H9 (cell line): ENCODE measurements around the gene NKAIN2. TPM values are rescaled to one million over a fixed set of nuclear protein-coding genes. Genes with fewer than 3 reads are reported as not detected.

ENCODE experiments used
- DNase-seq: peaks from one replicate; pipeline ENCODE4 v3.0.0-alpha.2; 2017
- H2AFZ ChIP-seq: one replicate; pipeline ENCODE4 v1.6.1; 2013; ENCODE audit warnings: mild to moderate bottlenecking, low read length, control low read depth, moderate library complexity
- H2AK5ac ChIP-seq: 2 replicates; pipeline ENCODE4 v1.6.1; 2013; ENCODE audit warnings: low read length, control low read depth, mixed read lengths; ENCODE audit not compliant: insufficient read length
- H2BK120ac ChIP-seq: one replicate; pipeline ENCODE4 v1.6.1; 2013; ENCODE audit warnings: low read depth, mild to moderate bottlenecking, low read length, control low read depth, inconsistent platforms; ENCODE audit not compliant: poor library complexity, severe bottlenecking
- H2BK12ac ChIP-seq: 2 replicates; pipeline ENCODE4 v1.6.1; 2013; ENCODE audit warnings: low read length, control low read depth, mixed read lengths, low read depth; ENCODE audit not compliant: insufficient read length
- H2BK15ac ChIP-seq: 2 replicates; pipeline ENCODE4 v1.6.1; 2013; ENCODE audit warnings: low read depth, low read length, control low read depth
- H2BK20ac ChIP-seq: one replicate; pipeline ENCODE4 v1.6.1; 2013; ENCODE audit warnings: low read depth, mild to moderate bottlenecking, low read length, control low read depth, inconsistent platforms; ENCODE audit not compliant: poor library complexity, severe bottlenecking
- H2BK5ac ChIP-seq: 2 replicates; pipeline ENCODE4 v1.6.1; 2013; ENCODE audit warnings: low read length, control low read depth, mixed read lengths; ENCODE audit not compliant: insufficient read length
- H3K14ac ChIP-seq: 2 replicates; pipeline ENCODE4 v1.6.1; 2013; ENCODE audit warnings: low read length, control low read depth; ENCODE audit not compliant: insufficient read depth
- H3K18ac ChIP-seq: 2 replicates; pipeline ENCODE4 v1.6.1; 2013; ENCODE audit warnings: low read depth, mild to moderate bottlenecking, mixed read lengths, low read length, control low read depth; ENCODE audit not compliant: insufficient read length
- H3K23ac ChIP-seq: 2 replicates; pipeline ENCODE4 v1.6.1; 2013; ENCODE audit warnings: low read length, control low read depth, mixed read lengths, low read depth; ENCODE audit not compliant: insufficient read length
- H3K23me2 ChIP-seq: 2 replicates; pipeline ENCODE4 v1.6.1; 2013; ENCODE audit warnings: low read depth, mild to moderate bottlenecking, mixed read lengths, low read length, control low read depth; ENCODE audit not compliant: insufficient read length, poor library complexity, severe bottlenecking
- H3K27ac ChIP-seq: 2 replicates; pipeline ENCODE4 v1.5.1; 2013; ENCODE audit warnings: low read length, control low read depth, mixed read lengths, low read depth; ENCODE audit not compliant: insufficient read length
- H3K27me3 ChIP-seq: 2 replicates; pipeline ENCODE4 v1.6.1; 2013; ENCODE audit warnings: low read length, control low read depth, inconsistent platforms; ENCODE audit not compliant: insufficient read depth
- H3K4ac ChIP-seq: 2 replicates; pipeline ENCODE4 v1.6.1; 2013; ENCODE audit warnings: low read depth, mild to moderate bottlenecking, control low read depth, inconsistent platforms, low read length, moderate library complexity
- H3K4me1 ChIP-seq: 2 replicates; pipeline ENCODE4 v1.6.1; 2013; ENCODE audit warnings: low read length, control low read depth, inconsistent platforms; ENCODE audit not compliant: insufficient read depth
- H3K4me2 ChIP-seq: 2 replicates; pipeline ENCODE4 v1.6.1; 2013; ENCODE audit warnings: low read length, control low read depth, mixed read lengths; ENCODE audit not compliant: insufficient read length, insufficient read depth
- H3K56ac ChIP-seq: 2 replicates; pipeline ENCODE4 v1.6.1; 2013; ENCODE audit warnings: low read depth, mild to moderate bottlenecking, mixed read lengths, low read length, control low read depth; ENCODE audit not compliant: insufficient read length
- H3K79me1 ChIP-seq: 2 replicates; pipeline ENCODE4 v1.6.1; 2013; ENCODE audit warnings: low read depth, mild to moderate bottlenecking, moderate library complexity, low read length, control low read depth, inconsistent platforms; ENCODE audit not compliant: insufficient read depth, poor library complexity, severe bottlenecking
- H3K79me2 ChIP-seq: 2 replicates; pipeline ENCODE4 v1.6.1; 2013; ENCODE audit warnings: low read length, control low read depth, inconsistent platforms; ENCODE audit not compliant: insufficient read depth
- H3K9ac ChIP-seq: 2 replicates; pipeline ENCODE4 v1.6.1; 2013; ENCODE audit warnings: low read length, control low read depth, mixed read lengths; ENCODE audit not compliant: insufficient read length; ENCODE audit errors: extremely low read depth
- H3K9me3 ChIP-seq: one replicate; pipeline ENCODE4 v1.6.1; 2013; ENCODE audit warnings: low read depth, low read length, inconsistent platforms; ENCODE audit not compliant: control insufficient read depth
- H3T11ph ChIP-seq: one replicate; pipeline ENCODE4 v1.6.1; 2013; ENCODE audit warnings: mild to moderate bottlenecking, low read length, control low read depth, inconsistent platforms
- H4K20me1 ChIP-seq: one replicate; pipeline ENCODE4 v1.6.1; 2013; ENCODE audit not compliant: control insufficient read depth, insufficient read length, insufficient read depth
- H4K5ac ChIP-seq: 2 replicates; pipeline ENCODE4 v1.6.1; 2013; ENCODE audit warnings: low read depth, mild to moderate bottlenecking, mixed read lengths, low read length, control low read depth; ENCODE audit not compliant: insufficient read length
- H4K8ac ChIP-seq: replicated peaks from 2 replicates; pipeline ENCODE4 v1.6.1; 2013; ENCODE audit warnings: low read length, control low read depth, mixed read lengths, low read depth; ENCODE audit not compliant: insufficient read length
- H4K91ac ChIP-seq: 2 replicates; pipeline ENCODE4 v1.6.1; 2013; ENCODE audit warnings: low read depth, mild to moderate bottlenecking, moderate library complexity, mixed read lengths, low read length, control low read depth; ENCODE audit not compliant: insufficient read length
- H3K27ac Mint-ChIP-seq, 3 experiments: 2 replicates in 2 of 3; 3 replicates in 1 of 3; pipeline ENCODE4 v1.8.0; 2020 to 2021; ENCODE audit warnings: mixed read lengths in 3 of 3, mild to moderate bottlenecking in 1 of 3, moderate library complexity in 1 of 3
- H3K27me3 Mint-ChIP-seq: 2 replicates; pipeline ENCODE4 v1.8.0; 2021; ENCODE audit warnings: low read depth, mild to moderate bottlenecking, moderate library complexity, mixed read lengths
- H3K36me3 Mint-ChIP-seq, 3 experiments: 2 replicates in 2 of 3; 3 replicates in 1 of 3; pipeline ENCODE4 v1.8.0; 2020 to 2021; ENCODE audit warnings: low read depth in 3 of 3, mixed read lengths in 3 of 3; ENCODE audit not compliant: insufficient read depth in 1 of 3
- H3K4me1 Mint-ChIP-seq, 2 experiments: 2 replicates each; pipeline ENCODE4 v1.8.0; 2020; ENCODE audit warnings: mixed read lengths in 2 of 2
- H3K4me3 Mint-ChIP-seq, 2 experiments: 2 replicates in 1 of 2; 3 replicates in 1 of 2; pipeline ENCODE4 v1.8.0; 2020 to 2021; ENCODE audit warnings: mild to moderate bottlenecking in 2 of 2, mixed read lengths in 2 of 2, moderate library complexity in 1 of 2
- H3K9me3 Mint-ChIP-seq, 2 experiments: 2 replicates in 1 of 2; 3 replicates in 1 of 2; pipeline ENCODE4 v1.8.0; 2020; ENCODE audit warnings: mild to moderate bottlenecking in 2 of 2, mixed read lengths in 2 of 2, moderate library complexity in 1 of 2
- WGBS: extraction: QIAGEN DNeasy Blood & Tissue Kit; methylation state at CpG from one replicate; pipeline ENCODE4 v1.1.7; 2013; ENCODE audit warnings: missing lambda C conversion rate, low lambda C conversion rate, mixed read lengths; ENCODE audit not compliant: insufficient read length; ENCODE audit errors: extremely low coverage; 5-methylcytosine and 5-hydroxymethylcytosine counted together
- total RNA-seq: library from RNA; stranded (reverse); gene quantifications from 2 replicates; pipeline ENCODE4 v1.2.1, GENCODE V29; 2021
- TF ChIP-seq, protein P1 (sequence below): fragments of 200-600 bp; sonication (generic); conservative IDR thresholded peaks from 3 replicates; pipeline ENCODE4 v1.8.0; 2021; ENCODE audit warnings: antibody characterized with exemption, mild to moderate bottlenecking

The NKAIN2 gene
- total RNA-seq, 1 experiment from 2014 or later = 0.17 TPM

- Histone ChIP-seq H2BK20ac (no peak overlapping the region), H3K4ac (no peak overlapping the region), H2BK15ac (no peak overlapping the region), H2AFZ (no peak overlapping the region), H3K9me3 (no peaks in the 10 kb centered on the region), H2BK12ac (no peak overlapping the region), H3K79me2 (no peaks in the 10 kb centered on the region), H3K56ac (no peak overlapping the region), H4K20me1 (no peaks in the 10 kb centered on the region), H3K9ac (no peak overlapping the region), H4K8ac (no peak overlapping the region), H3K18ac (no peak overlapping the region), H2BK120ac (no peak overlapping the region), H3K23me2 (no peaks in the 10 kb centered on the region), H3K27me3 (no peaks in the 10 kb centered on the region), H2AK5ac (no peak overlapping the region), H3K27ac (no peak overlapping the region), H4K5ac (no peak overlapping the region), H3T11ph (no peak overlapping the region), H3K14ac (no peak overlapping the region), H3K23ac (no peak overlapping the region), H3K4me2 (no peak overlapping the region), H4K91ac (no peak overlapping the region), H3K79me1 (no peaks in the 10 kb centered on the region), H2BK5ac (no peak overlapping the region), H3K4me1 (no peaks in the 10 kb centered on the region)
- TF ChIP-seq, protein P1, sequence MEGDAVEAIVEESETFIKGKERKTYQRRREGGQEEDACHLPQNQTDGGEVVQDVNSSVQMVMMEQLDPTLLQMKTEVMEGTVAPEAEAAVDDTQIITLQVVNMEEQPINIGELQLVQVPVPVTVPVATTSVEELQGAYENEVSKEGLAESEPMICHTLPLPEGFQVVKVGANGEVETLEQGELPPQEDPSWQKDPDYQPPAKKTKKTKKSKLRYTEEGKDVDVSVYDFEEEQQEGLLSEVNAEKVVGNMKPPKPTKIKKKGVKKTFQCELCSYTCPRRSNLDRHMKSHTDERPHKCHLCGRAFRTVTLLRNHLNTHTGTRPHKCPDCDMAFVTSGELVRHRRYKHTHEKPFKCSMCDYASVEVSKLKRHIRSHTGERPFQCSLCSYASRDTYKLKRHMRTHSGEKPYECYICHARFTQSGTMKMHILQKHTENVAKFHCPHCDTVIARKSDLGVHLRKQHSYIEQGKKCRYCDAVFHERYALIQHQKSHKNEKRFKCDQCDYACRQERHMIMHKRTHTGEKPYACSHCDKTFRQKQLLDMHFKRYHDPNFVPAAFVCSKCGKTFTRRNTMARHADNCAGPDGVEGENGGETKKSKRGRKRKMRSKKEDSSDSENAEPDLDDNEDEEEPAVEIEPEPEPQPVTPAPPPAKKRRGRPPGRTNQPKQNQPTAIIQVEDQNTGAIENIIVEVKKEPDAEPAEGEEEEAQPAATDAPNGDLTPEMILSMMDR = no peak
- H3K4me1 Mint-ChIP-seq = no peaks in the 10 kb centered on the region
- H3K4me3 Mint-ChIP-seq = no peak overlapping the region
- peaks cover 3% of the 10 kb centered on the region for H3K27me3 Mint-ChIP-seq
- no peak for DNase-seq
- H3K27ac Mint-ChIP-seq = no peak overlapping the region
- no peaks in the 10 kb centered on the region for H3K36me3 Mint-ChIP-seq
- H3K9me3 Mint-ChIP-seq = no peaks in the 10 kb centered on the region
- no CpG with 5 or more reads among the region's 2 CpGs for WGBS
Observed at GRCh38 chr6:123869334-123869733, 65.7 kb downstream of the NKAIN2 start.
